ENCODE results near the gene HOXA9. TPM values are rescaled to one million over a fixed set of nuclear protein-coding genes. Genes with fewer than 3 reads are reported as not detected.

The HOXA9 gene
- total and polyA plus RNA-seq, 2 of the 8 experiments (the other 6 are each of a cell fraction or from before 2014, with no cell fraction given), result not detected

- peak; percentile 86 for TF ChIP-seq EZH2 (IDR thresholded peaks at IDR 0.05; ENCODE audit: low read depth, low read length, severe bottlenecking)
Observed at GRCh38 chr7:27185854-27186667, 20.7 kb upstream of the HOXA9 start (continued).

Measured in H1 (cell line).